T-helper 9 cell (primary cell): ENCODE data around the gene NOP16.
"Not testable (repeated sequence)": the region's sequence is repeated elsewhere in the genome, so short reads cannot be mapped to it uniquely, and the experiment has no call there.

Experiments
- DNase-seq: peaks from one replicate; pipeline ENCODE4 v3.0.0-alpha.2; 2020

Gene NOP16

GRCh38 chr5:176408590-176408989, 20.2 kb upstream of the NOP16 start:
- no peak for DNase-seq

GRCh38 chr5:176408252-176408573, 19.8 kb upstream of the NOP16 start:
- DNase-seq = not testable (repeated sequence)

DNA sequence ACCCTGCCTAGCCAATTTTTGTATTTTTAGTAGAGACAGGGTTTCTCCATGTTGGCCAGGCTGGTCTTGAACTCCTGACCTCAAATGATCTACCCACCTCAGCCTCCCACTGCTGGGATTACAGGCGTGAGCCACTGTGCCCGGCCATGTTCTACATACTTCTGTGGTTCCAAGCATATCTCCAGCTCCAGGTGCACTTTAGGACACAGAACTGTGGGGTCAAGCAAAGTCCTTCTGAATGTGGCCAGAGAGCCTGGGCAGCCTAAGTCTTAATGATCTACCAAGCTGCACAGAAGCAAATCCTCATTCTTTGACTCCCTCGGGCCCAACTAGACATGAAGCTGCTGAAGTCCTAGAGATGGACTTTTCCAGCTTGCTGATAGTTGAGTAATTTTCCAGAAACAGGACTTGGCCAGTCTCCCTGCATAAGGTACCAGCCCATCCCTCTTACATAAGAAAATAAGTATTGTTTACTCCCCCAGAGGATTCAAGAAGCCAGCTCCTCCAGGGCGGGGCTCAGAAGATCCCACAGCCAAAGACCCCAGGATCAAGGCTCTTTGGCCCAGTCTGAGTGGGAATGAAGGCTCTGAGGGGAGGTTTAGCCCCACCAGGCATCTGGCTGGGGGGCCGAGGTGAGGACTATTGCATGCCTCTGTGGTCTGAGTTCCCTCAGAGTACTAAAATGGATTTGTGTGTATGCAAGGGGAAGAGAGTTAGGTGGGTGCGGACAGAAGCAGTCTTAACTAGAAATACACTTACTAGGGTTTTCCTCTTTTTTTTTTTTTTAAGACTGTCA, 19.3 kb upstream of the NOP16 start:
- no peak for DNase-seq

DNA sequence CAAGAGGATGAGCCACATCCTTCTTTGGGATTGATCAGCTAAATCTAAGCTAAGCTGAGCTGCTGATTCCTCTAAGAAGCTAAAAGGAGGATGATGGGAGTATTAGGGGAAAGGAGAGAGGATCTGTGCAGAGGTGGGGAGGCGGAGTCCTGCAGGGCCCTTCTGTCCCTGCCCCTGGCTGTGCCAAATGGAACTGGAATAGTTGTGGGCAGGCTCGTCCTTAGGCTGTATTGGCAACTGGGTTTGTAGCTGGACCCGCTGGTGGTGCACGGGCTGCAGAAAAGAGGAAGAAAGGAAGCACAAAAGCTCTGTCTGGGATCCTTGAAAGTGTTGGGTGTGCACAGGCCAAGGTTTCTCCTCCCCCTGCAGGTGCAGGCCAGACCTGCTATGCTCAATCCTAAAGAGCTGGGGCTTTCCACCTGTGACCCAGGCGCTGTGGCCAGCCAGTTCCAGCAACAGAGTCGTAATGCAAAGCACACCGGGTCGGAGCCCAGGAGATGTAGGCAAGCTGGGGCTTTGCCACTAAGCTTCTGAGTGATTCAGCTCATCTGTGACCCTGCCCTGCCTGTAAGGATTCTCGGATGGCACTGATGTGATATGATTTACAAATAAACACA, 18.1 kb upstream of the NOP16 start:
- DNase-seq = no peak

- DNase-seq = no peak
These were observed 17.4 kb upstream of the NOP16 start for GRCh38 chr5:176405656-176406435.

- DNase-seq = no peak
These were observed 13.1 kb upstream of the NOP16 start for GRCh38 chr5:176401281-176402205.

DNA sequence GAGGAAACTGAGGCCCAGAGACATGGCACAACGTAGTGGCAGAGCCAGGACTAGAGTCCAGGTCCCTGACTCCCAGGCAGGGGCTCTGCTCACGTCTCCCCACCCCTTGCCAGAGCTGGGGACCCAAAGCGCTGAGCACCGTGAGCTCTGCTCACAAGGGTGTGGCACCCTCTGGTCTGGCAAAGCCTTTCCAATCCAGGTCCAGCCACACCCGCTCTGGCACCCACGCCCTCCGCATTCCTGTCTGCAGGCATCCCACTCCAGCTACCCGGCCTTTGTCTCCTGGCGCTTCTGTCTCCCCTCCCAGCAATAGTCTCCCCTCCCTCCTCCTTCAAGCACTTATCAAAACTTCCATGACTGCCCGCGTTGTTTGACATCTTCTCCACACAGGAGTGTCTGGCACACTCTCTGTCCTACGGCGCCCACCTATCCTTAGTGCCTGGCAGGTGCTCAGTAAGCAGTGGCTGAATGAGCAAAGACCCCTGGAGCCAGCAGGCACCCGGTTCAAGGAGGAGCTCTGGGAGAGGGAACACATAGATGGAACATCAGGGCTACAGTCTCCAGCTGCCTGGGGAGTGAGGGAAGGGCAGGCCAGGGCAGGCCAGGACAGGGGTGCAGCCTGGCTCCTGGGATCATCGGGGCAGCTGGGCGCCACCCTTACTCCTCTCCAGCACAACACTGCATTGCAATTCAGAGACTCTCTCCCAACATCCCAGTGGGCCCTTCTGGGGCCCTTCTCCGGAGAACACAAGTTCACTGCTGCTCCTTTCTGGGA, 12.2 kb upstream of the NOP16 start:
- no peak for DNase-seq

GRCh38 chr5:176397736-176398420, 9.5 kb upstream of the NOP16 start:
- DNase-seq = no peak

- DNase-seq = no peak
These were observed 7.9 kb upstream of the NOP16 start for GRCh38 chr5:176396330-176396729.

DNA sequence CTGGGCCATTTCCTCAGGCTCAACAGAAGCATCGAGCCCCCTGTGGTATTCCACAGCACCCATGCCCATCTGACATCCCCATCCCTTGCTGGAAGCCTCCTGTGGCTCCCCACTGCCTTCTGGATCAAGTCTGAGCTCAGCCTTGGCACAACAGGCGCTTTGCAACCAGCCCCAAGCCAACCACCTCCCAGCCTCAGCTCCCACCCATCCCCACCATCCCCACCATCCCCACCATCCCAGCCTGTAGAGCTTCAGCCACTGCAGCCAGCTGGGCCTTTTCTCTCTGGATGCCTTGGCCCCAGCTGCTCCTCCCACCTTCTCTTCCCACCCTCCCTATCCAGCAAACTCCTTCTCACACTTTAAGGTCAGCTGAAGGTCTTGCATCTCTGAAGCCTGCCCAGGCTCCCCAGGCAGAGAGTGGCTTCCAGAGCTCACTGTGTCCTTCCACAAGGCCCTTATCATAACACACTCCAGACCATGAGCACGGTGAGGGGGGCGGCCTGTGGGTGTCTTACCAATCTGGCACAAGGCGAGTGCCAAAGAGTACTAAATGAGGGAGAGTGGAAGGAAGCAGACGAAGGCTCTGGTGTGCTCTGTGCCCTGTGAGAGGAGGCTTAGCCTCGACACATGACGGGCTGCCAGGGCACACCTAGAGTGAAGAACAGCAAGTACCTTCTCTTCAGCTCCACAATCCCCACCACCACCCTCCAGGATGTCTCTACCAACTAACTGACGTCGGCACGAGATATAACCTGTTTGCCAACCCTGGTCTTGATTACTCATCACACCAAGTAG, 6.7 kb upstream of the NOP16 start:
- no peak for DNase-seq

DNA sequence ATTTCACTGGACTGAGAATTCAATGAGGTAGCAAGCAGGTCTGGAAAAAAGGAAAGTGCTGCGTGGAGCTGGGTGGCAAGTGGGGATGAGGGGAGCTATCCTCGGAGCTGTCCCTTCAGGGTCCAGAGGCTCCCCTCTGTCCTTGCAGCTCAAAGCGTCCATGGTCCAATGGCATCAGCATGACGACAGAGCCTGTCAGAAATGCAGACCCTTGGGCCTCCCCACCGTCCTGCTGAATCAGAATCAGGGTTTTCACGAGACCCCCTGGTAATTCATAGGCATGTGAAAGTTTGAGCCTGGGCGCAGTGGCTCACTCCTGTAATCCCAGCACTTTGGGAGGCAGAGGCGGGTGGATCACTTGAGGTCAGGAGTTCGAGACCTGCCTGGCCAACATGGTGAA, 5.7 kb upstream of the NOP16 start:
- DNase-seq = no peak

DNA sequence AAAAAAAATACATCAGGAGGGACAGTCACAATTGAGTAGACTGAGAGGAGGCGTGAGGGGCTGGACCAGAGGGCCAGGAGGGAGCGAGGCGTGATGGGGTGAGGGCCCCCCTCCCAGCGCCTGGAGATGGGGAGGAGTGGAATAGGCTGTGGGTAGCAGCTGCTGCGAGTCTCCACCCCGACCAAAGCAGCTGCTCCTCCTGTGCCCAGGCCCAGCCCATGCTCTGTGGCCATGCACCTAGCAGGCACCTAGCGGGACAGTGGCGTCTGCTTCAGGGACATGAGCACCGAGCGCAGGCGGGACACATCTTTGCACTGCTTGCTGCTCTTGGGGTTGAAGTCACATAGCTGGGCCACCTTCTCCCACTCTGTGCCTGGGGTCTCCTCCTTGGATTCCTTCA, 4.1 kb upstream of the NOP16 start:
- DNase-seq = no peak

DNA sequence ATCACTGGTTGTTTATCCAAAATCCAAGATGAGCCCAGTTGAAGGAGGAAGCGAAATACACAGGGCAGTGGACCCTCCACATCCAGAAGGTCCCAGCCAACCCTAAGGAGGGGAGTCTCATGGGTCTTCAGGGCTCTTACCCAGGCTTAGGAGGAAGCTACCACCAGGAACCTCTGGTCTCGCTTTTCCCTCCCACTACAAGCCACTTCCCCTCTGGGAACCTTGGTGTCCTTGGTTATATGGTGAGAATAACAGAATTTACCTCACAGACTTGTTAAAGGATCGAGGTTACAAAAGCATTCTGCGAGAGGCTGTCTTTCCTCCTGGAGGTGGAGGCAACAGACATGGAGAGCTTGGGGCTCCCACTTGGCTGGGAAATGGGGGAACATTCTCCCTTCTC, 3.6 kb upstream of the NOP16 start:
- no peak for DNase-seq

DNA sequence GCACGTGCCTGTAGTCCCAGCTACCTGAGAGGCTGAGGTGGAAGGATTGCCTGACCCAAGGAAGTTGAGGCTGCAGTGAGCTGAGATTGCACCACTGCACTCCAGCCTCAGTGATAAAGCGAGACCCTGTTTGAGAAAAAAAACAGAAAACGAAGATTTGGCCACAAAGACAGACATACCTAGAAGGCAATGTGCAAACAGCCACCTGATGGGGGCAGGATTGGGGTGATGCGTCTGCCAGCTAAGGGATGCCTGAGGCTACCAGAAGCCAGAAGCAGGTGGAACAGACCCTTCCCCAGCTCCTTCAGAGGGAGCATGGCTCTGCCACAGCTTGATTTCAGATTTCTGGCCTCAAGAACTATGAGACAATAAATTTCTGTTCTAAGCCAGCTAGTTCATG, 3.1 kb upstream of the NOP16 start:
- DNase-seq = no peak

- no peak for DNase-seq
These were observed 1.0 kb upstream of the NOP16 start for GRCh38 chr5:176389135-176390123.

GRCh38 chr5:176388003-176388443, 375 bp downstream of the NOP16 start:
- DNase-seq = no peak

GRCh38 chr5:176387384-176387925, 943 bp downstream of the NOP16 start:
- no peak for DNase-seq

- no peak for DNase-seq
These were observed 1.9 kb downstream of the NOP16 start for GRCh38 chr5:176386491-176386890.

GRCh38 chr5:176384991-176385390, 3.4 kb downstream of the NOP16 start:
- DNase-seq = no peak
